Frontal cortex (tissue), 4 donors: ENCODE data around the gene DDIT3. TPM values are rescaled to one million over a fixed set of nuclear protein-coding genes. Genes with fewer than 3 reads are reported as not detected.

Source experiments
- DNase-seq, 2 donors: peaks; one replicate each; pipeline ENCODE4 v3.0.0; 2012; ENCODE audit warnings: low spot score in 2 of 2
- FAIRE-seq: peaks from 2 replicates; lab custom pipeline; 2012; peaks lifted over from hg19 to GRCh38; lab: Jason Lieb, UNC
- total RNA-seq: library from RNA; depleted of rRNA; stranded (reverse); fragments of >200 nt; gene quantifications from one replicate; pipeline ENCODE4 v1.2.3, GENCODE V29; 2014
- donor health status: control.
- donor health status: control.
- donor health status: control.

The DDIT3 gene
- total RNA-seq, 1 donor from 2014 or later, result 4.9 TPM

- FAIRE-seq (no peak), DNase-seq (no peak)
Measured at GRCh38 chr12:57490126-57490525, 30.2 kb downstream of the DDIT3 start.

DNA sequence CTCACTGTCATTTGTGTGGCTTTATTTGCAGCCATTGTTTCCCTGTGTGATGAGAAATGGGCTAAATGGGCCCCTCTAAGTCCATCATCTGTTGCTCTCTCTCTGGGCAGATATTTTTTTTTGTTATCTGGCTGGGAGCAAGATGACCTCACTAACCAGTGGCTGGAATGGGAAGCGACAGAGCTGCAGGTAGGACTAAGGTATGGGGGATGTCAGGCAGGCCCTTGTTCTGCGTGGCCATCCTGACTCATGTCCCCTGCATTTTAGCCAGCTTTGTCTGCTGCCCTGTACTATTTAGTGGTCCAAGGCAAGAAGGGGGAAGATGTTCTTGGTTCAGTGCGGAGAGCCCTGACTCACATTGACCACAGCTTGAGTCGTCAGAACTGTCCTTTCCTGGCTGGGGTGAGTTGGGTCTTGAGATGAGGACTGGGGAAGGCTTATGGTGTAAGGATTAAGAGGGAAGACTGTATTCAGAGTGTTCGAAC lies 31.1 kb downstream of the DDIT3 start:
- FAIRE-seq (no peak), DNase-seq (no peak)

- no peak for DNase-seq
Measured at GRCh38 chr12:57488402-57489156, 31.7 kb downstream of the DDIT3 start.

GRCh38 chr12:57487597-57488401 lies 32.5 kb downstream of the DDIT3 start, which contains the start of gene MARS1:
Gene MARS1 (plus strand): TSS chr12:57488068. CDS start chr12:57488091, 23 bp downstream.
- no peak for FAIRE-seq
- peak; percentile 89 to 90 for DNase-seq

More at GRCh38 chr12:57488402-57489156, 31.7 kb downstream of the DDIT3 start:
- FAIRE-seq, result no peak

- DNase-seq, result no peak
- no peak for FAIRE-seq
Measured at GRCh38 chr12:57487055-57487596, 33.2 kb downstream of the DDIT3 start.

DNA sequence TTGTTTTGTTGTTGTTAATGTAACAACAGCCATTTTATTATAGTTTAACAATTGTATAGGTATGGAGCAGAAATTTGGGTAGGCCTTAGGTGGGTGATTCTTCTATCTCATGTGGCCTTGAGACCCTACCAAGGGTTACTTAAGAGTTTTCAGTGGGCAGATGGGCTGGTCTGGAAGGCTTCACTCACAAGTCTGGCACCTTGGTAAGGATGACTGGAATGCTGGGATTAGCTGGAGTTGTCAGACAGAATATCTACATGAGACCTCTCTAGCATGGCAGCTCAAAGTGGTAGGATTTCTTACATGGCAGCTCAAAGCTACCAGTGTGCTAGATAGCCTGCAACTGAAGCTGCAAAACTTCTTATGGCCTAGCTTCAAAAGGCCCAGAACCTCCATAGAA lies 34.6 kb downstream of the DDIT3 start:
- no peak for FAIRE-seq
- DNase-seq, result no peak

DNA sequence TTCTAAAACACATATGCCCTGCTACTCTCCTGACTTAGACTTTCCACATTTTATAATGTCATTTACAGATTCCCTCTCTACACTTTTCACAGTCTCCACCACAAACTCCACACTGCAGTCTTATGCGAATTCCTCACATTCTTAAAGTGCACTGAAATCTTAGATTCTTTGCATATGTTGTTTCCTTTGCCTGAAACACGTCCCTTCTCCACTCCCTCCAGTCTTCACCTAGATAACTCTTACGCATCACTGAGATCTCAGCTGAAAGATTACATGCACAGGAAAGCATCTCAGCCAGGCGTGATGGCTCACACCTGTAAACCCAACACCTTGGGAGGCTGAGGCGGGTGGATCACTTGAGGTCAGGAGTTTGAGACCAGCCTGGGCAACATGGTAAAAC lies 36.8 kb downstream of the DDIT3 start:
- FAIRE-seq (no peak), DNase-seq (no peak)

- FAIRE-seq (no peak), DNase-seq (no peak)
Measured at GRCh38 chr12:57481671-57482070, 38.6 kb downstream of the DDIT3 start.

- FAIRE-seq, result no peak
- no peak for DNase-seq
Measured at GRCh38 chr12:57479376-57480115, 40.8 kb downstream of the DDIT3 start, which contains the start of gene ARHGAP9. Gene ARHGAP9 (minus strand): TSS chr12:57479866. CDS start chr12:57479406, 460 bp downstream.

GRCh38 chr12:57479043-57479375 lies 41.3 kb downstream of the DDIT3 start:
- FAIRE-seq, result no peak
- no peak for DNase-seq

GRCh38 chr12:57477710-57478681 lies 42.3 kb downstream of the DDIT3 start:
- DNase-seq (no peak), FAIRE-seq (no peak)

GRCh38 chr12:57476993-57477709 lies 43.2 kb downstream of the DDIT3 start:
- DNase-seq (no peak), FAIRE-seq (no peak)

DNA sequence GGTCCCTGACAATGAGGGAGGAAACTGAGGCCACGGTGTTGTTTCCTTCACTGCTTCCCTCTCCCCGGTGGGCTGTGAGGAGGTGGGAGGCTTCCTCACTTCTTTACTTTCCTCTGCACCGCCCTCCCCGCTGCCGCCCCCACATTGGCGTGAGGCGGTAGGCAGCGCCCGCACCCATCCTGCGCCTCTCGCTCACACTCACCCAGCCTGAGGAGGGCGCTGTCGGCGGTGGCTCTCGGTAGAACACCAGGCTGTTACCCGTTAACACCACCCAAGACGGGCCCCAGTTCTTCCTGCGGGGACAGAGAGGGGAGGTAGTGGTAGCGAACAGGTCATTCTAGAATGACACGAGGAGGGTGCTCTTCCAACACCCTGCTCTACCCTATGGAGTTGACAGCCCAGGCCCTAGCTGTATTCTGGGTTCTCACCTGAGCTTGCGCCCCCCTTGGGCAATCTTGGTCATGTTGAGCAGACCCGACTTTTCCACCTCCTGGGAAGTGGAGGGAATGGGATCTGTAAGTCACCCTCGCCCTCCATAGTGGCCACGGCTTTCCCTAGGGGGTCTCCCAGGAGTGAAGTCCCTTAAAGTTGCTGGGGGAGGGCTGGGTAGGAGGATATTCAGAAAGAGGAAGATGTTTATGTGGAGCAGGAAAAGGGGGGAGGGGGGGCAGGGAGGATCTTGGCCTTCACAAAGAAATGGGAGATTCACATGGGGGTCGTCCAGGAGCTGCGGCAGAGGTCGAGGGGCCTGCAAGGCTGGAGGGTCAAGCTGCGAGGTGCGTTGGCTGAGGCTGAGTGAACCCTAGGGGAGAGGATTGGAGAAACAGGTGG lies 43.9 kb downstream of the DDIT3 start:
- DNase-seq (no peak), FAIRE-seq (no peak)

DNA sequence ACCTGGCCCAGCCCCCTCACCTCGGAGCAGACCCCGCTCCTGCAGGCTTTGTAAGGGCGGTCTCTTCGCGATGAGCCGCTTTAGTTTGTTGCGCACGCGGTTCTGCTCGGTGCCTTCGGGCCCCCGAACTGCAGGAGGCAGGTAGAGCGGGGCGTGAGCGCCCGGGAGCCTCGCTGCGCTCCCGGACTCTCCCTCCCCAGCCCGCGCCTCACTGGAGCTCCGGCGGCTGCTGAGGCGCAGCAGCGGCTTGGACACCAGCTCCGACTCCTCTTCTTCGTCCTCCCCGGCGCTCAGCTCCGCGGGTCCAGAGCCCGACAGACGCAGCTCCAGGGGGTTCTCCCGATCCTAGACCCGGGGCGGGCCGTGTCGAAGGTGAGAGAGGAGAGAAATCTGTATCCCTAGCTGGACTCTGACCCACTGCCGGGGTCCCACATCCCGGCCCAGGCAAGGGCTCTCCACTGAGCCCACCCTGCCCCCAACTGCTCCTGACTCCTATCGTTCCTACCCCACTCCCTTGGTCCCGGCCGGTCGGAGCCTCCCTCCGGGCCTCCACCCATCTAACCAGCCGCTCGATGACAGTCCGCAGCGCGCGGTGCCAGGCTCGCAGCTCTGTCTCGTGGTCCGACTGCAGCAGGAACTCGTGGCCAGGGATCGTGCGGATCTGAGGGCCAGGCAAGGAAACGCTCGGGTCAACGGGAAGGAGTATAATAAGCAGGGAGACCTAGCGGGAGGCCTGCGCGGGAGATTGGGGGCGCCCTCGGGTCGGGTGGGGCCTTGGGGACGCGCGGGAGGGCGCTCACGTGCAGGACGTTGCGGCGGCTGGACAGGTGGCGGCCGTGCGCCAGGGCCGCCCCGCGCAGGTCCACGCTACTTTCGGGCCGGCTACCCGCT lies 44.8 kb downstream of the DDIT3 start:
- FAIRE-seq (no peak), DNase-seq (peak in 1 of 2 donors; percentile 66)

DNA sequence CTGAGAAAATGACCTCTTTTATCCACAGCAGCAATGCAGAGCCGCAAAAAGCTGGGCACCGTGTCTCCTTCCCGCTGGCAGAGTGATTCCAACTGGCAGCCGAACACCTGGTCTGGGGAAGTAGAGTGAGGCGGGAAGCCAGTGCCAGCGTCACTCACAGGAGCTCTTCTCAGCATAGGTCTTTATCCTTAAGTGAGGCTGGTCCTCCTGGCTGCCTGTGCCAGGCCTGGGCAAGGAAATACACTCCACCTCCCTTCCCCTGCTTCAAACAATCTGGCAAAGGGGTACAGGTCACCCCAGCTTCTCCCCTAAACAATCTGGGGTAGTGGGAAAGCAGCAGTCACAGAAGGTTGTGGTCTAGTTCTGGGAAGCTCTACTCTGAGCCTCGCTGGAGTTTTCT lies 45.5 kb downstream of the DDIT3 start:
- no peak for FAIRE-seq
- no peak for DNase-seq

DNA sequence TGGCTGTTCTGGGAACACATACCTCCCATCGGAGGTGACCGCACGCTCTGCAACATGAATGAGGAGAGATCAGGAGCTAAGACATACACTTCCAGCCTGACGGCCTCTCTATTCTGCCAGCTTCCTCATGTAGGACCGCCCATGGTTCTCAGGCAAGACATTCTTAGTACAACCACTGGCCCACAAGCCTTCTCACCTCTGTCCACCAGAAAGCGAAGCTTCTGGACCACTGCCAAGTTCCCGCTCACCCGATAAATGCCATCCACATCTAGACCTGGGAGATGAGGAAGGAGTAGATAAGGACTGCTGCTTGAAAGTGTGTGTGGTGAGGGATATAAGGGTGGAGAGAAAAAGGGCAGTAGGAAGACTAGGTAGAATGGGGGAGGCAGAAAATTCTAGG lies 45.9 kb downstream of the DDIT3 start:
- FAIRE-seq (no peak), DNase-seq (no peak)
